Aorta (tissue), 5 donors: Measurements from ENCODE around the gene KRT1. TPM values are rescaled to one million over a fixed set of nuclear protein-coding genes. Genes with fewer than 3 reads are reported as not detected.

ENCODE experiments used
- ATAC-seq: fragments of 200-7000 bp; cut with Tn5 transposase; one replicate; pipeline ENCODE4 v1.9.1; 2022; ENCODE audit warnings: moderate library complexity; ENCODE audit not compliant: low FRiP score
- DNase-seq, 2 donors: peaks; one replicate each; pipeline ENCODE4 v3.0.0-alpha.2; 2020
- H3K27ac ChIP-seq, 2 donors: one replicate each; pipeline ENCODE4 v1.5.1; 2013; ENCODE audit warnings: low read length in 2 of 2, mild to moderate bottlenecking in 2 of 2, moderate library complexity in 2 of 2, control low read depth in 1 of 2, inconsistent platforms in 1 of 2, low read depth in 1 of 2
- H3K27me3 ChIP-seq, 2 donors: one replicate each; pipeline ENCODE4 v1.6.1; 2013; ENCODE audit warnings: control low read depth in 1 of 2, low read length in 1 of 2, mild to moderate bottlenecking in 1 of 2, moderate library complexity in 1 of 2; ENCODE audit not compliant: insufficient read depth in 2 of 2, control insufficient read depth in 1 of 2
- H3K36me3 ChIP-seq, 2 donors: one replicate each; pipeline ENCODE4 v1.6.1; 2013; ENCODE audit warnings: control low read depth in 1 of 2, low read length in 1 of 2, mild to moderate bottlenecking in 1 of 2; ENCODE audit not compliant: insufficient read depth in 2 of 2, control insufficient read depth in 1 of 2
- H3K4me1 ChIP-seq, 2 donors: one replicate each; pipeline ENCODE4 v1.6.1; 2013; ENCODE audit warnings: low read length in 2 of 2, control low read depth in 1 of 2, mild to moderate bottlenecking in 1 of 2, moderate library complexity in 1 of 2; ENCODE audit not compliant: insufficient read depth in 2 of 2, control insufficient read depth in 1 of 2
- H3K4me3 ChIP-seq, 2 donors: one replicate each; pipeline ENCODE4 v1.5.1; 2013; ENCODE audit warnings: low read length in 2 of 2, control low read depth in 1 of 2, mild to moderate bottlenecking in 1 of 2
- H3K9me3 ChIP-seq: one replicate; pipeline ENCODE4 v1.6.1; 2013; ENCODE audit warnings: mild to moderate bottlenecking, low read length; ENCODE audit not compliant: control insufficient read depth
- WGBS, 2 donors: extraction: QIAGEN DNeasy Blood & Tissue Kit; methylation state at CpG; one replicate each; pipeline ENCODE4 v1.1.7; 2013; 5-methylcytosine and 5-hydroxymethylcytosine counted together
- intact Hi-C, 2 donors: fragments of 100-400 bp; cut with DNase I; formaldehyde crosslinking; loops; one replicate each; pipeline versions ENCODE4 v1.14.2 to v1.15.0; 2022
- polyA plus RNA-seq, 2 donors: library from polyadenylated mRNA; stranded (reverse); fragments of 200-250 nt; gene quantifications; one replicate each; pipeline ENCODE4 v1.2.3, GENCODE V29; 2013
- total RNA-seq, 2 donors: library from RNA; stranded (reverse); fragmentation: NEBNext Ultra II Directional; extraction: Animal tissue kit (Norgen Biotek cat#: 25700); gene quantifications; one replicate each; pipeline ENCODE4 v1.2.1, GENCODE V29; 2021
- donor health status: healthy with polysubstance abuse.
- donor health status: Bipolar disorder and iron deficiency.
- donor health status: DM: no; HTN: no; CAD: no.
- donor health status: DM: no; HTN: no; CAD: no.
- donor health status: DM: yes; HTN: yes; CAD: no.

The KRT1 gene
- total and polyA plus RNA-seq, 4 donors: 0.51 TPM; not detected in 3

DNA sequence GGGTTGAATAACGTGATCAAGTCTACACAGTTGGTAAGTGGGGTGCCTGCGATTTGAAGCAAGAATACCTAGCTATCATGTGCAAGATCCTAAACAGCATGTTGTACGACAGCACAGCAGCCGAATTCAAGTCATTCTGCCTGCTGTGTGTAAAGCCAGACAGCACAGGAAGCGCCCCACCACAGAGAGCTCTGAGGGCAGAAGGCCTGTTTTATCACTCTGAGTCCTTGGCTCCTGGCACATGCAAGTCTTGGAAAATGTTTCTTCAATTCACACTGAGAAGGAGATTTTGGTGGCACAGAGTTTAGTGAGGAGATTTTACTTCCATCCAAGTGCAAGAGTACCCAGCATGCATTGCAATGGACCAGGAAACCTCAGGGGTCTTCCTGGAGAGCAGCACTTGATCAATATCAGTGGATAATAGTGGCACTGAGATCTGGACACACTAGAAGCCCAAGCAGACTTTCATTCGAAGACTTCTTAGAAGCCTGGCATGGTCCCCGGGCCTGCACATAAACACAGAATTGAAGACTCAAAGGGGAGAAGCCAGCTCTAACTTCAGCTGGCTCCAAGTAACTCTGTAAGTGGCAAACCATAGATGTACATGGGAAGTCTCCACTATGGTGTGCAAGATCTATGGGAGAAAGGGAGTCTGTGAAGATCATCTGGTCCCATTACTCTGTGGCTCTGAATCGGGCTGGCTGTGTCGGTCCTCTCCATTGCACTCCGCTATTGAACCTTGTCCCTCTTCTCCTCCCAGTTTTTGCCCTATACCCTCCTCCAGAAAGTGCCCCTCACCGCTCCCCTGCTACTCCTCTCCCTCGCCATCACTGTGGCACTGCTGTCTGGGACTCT is 1.5 kb upstream of the KRT1 start:
- Histone ChIP-seq H3K27ac (no peak overlapping the region), H3K36me3 (no peaks in the 10 kb centered on the region), H3K9me3 (no peaks in the 10 kb centered on the region), H3K4me3 (no peak overlapping the region), H3K27me3 (no peaks in the 10 kb centered on the region), H3K4me1 (no peaks in the 10 kb centered on the region)
- DNase-seq: no peak
- 65 to 83% methylated on average over 12 of the region's 12 CpGs for WGBS, 2 donors
- ATAC-seq: no peak
- intact Hi-C loops: no loop called here

DNA sequence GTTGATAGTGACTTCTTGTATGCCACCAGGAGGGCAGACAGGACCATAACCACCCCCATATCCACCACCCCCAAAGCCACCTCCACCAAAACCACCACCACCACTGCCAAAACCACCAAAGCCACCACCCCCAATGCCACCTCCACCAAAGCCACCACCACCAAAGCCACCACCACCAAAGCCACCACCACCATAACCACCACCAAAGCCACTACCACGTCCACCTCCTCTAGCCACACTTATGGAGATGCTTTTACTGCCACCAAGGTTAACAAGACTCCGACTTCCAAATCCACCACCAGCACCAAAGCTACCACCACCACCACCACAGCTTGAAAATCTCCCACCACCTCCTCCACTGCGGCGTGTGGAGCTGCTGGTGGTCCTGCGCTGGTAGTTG is 332 bp downstream of the KRT1 start:
- DNase-seq (no peak), ATAC-seq (no peak)
- Histone ChIP-seq H3K27me3 (no peaks in the 10 kb centered on the region), H3K27ac (no peak overlapping the region), H3K4me3 (no peak overlapping the region), H3K9me3 (no peaks in the 10 kb centered on the region), H3K4me1 (no peaks in the 10 kb centered on the region), H3K36me3 (no peaks in the 10 kb centered on the region)
- intact Hi-C loops: no loop called here
- 91 to 92% methylated on average over 5 of the region's 5 CpGs for WGBS, 2 donors

DNA sequence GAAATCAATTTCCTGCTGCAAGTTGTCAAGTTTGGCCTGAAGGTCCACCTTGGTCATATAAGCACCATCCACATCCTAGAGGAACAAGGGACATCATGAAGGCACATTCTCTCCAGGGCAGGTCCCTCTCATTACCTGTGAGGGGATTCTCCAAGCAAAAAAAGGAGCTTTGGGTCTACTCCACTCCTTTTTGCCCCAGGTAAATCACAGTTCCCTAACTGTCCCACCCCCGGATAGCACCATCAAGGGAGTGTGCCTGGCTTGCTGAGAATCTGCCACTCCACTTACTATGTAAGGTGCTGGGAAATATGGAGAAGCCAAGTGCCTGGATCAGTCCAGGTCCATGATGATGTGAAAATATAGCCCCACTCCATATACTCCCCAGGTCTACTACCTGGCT is 2.5 kb downstream of the KRT1 start:
- no peak overlapping the region for H3K4me3 ChIP-seq
- no peaks in the 10 kb centered on the region for H3K4me1 ChIP-seq
- no peaks in the 10 kb centered on the region for H3K36me3 ChIP-seq
- WGBS, 2 donors: 75 to 86% methylated on average over 1 of the region's 1 CpG
- DNase-seq: no peak
- H3K27me3 ChIP-seq: no peaks in the 10 kb centered on the region
- ATAC-seq: no peak
- H3K9me3 ChIP-seq: no peaks in the 10 kb centered on the region
- no peak overlapping the region for H3K27ac ChIP-seq
- intact Hi-C loops: no loop called here

DNA sequence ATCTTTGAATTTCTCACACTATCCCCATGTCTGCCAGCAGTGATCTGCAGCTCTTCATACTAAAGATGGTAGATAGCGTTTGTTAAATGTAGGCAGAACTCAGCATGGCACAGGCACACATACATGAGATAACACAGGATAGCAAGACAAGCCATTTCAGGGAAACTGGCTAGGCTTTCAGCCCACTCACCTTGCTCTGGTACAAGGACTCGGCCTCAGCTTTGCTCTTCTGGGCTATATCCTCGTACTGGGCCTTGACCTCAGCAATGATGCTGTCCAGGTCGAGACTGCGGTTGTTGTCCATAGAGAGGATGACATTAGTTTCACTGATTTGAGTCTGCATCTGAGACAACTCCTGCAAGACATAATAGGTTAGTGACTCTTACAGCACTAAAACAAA is 3.1 kb downstream of the KRT1 start:
- DNase-seq: no peak
- 86 to 90% methylated on average over 5 of the region's 5 CpGs for WGBS, 2 donors
- intact Hi-C loops: no loop called here

DNA sequence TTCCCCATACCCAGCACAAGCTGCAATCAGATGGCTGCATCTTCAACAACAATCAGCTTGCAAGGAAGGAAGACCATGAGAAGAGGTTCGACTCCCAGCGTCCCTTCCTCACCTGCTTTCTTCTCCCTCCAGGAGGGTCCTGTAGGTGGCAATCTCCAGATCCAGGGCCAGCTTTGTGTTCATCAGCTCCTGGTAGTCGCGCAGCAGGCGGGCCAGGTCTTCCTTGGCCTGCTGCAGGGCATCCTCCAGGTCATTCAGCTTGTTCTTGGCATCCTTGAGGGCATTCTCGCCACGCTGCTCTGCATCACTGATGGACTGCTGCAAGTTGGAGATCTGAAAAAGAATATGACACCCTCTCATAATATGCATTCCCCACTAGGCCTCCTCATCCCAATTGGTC is 4.0 kb downstream of the KRT1 start:
- Histone ChIP-seq H3K27me3 (no peaks in the 10 kb centered on the region), H3K9me3 (no peaks in the 10 kb centered on the region), H3K4me1 (no peaks in the 10 kb centered on the region), H3K27ac (no peak overlapping the region), H3K4me3 (no peak overlapping the region), H3K36me3 (no peaks in the 10 kb centered on the region)
- DNase-seq (no peak), ATAC-seq (no peak)
- WGBS, 2 donors: 94 to 96% methylated on average over 7 of the region's 7 CpGs
- intact Hi-C loops: no loop called here

More for the DNA sequence above, 3.1 kb downstream of the KRT1 start:
- Histone ChIP-seq H3K4me1 (no peaks in the 10 kb centered on the region), H3K27me3 (no peaks in the 10 kb centered on the region), H3K9me3 (no peaks in the 10 kb centered on the region), H3K27ac (no peak overlapping the region), H3K4me3 (no peak overlapping the region), H3K36me3 (no peaks in the 10 kb centered on the region)
- no peak for ATAC-seq

DNA sequence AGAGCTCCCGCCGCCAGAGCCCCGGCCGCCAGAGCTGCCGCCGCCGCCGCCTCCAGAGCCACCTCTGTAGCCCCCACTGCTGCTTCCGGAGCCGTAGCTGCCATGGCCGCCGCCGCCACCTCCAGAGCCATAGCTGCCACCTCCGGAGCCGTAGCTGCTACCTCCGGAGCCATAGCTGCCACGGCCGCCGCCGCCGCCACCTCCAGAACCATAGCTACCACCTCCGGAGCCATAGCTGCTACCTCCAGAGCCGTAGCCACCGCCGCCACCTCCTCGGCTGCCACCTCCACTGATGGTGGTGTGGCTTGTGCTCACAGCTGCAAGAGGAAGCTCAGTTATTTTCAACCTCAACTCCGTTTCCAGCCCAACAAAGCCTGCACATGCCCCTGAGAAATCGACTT is 4.9 kb downstream of the KRT1 start:
- intact Hi-C loops: no loop called here
- no peaks in the 10 kb centered on the region for H3K36me3 ChIP-seq
- no peak overlapping the region for H3K27ac ChIP-seq
- H3K9me3 ChIP-seq: no peaks in the 10 kb centered on the region
- DNase-seq (no peak), ATAC-seq (no peak)
- H3K4me3 ChIP-seq: no peak overlapping the region
- no peaks in the 10 kb centered on the region for H3K4me1 ChIP-seq
- peaks cover 0 to 2% of the 10 kb centered on the region in 2 donors for H3K27me3 ChIP-seq
- WGBS, 2 donors: 92 to 93% methylated on average over 18 to 28 of the region's 28 CpGs

DNA sequence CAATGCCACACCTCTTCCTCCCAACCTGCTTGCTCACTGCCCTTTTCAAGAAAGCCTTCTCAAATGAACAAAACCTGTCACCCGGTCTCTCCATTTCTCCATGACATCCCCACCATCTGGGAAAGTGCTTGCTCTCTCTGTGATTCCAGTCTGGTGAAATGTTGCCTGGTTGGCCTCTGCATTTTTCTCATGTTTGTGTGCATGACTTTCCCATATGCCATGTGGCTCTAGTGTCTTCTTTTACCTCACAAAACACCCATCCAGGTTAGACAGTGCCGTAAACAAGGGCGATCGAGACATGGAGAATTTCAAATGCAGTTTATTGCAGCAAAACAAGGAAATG is 5.8 kb downstream of the KRT1 start:
- H3K27me3 ChIP-seq: peaks cover 0 to 2% of the 10 kb centered on the region in 2 donors
- no peak overlapping the region for H3K4me3 ChIP-seq
- H3K9me3 ChIP-seq: no peaks in the 10 kb centered on the region
- H3K36me3 ChIP-seq: no peaks in the 10 kb centered on the region
- no peak overlapping the region for H3K27ac ChIP-seq
- 76 to 85% methylated on average over 4 of the region's 4 CpGs for WGBS, 2 donors
- H3K4me1 ChIP-seq: no peaks in the 10 kb centered on the region
- no peak for DNase-seq
- intact Hi-C loops: no loop called here
- no peak for ATAC-seq

DNA sequence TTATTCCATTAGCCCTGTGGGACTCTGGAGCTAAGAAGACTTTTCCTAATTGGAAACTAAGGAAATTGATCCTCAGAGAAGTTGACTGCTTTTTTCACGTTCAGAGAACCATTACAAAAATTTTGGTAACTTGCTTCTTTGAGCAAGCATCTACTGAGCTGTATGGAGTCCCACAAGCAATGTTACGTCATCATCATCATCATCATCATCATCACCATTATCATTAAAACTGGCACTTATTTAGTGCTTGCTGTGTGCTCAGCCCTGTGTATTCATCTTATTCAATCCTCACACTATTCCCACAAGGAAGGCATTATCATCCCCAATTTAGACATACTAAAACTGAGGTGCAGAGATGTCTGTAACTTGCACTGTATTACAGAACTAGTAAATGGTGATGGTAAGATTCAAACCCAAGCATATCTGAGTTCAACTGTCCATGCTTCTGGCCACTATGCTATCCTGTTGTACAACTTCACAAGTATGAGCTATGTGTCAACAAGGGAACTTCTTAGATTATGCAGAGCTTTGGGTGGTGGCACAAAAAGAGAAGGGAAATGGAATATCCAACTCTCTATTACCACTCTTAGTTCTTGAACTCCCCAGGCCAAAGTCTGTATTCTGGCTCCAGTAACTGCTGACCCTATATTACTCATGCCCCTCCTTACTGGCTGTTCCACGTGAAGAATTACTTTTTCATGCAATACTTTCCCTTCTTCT is 6.3 kb downstream of the KRT1 start:
- intact Hi-C loops: no loop called here
- DNase-seq (no peak), ATAC-seq (no peak)
- no peak overlapping the region for H3K27ac ChIP-seq
- no peaks in the 10 kb centered on the region for H3K9me3 ChIP-seq
- H3K4me3 ChIP-seq: no peak overlapping the region
- 70 to 78% methylated on average over 3 of the region's 3 CpGs for WGBS, 2 donors
- no peaks in the 10 kb centered on the region for H3K36me3 ChIP-seq
- no peaks in the 10 kb centered on the region for H3K4me1 ChIP-seq
- peaks cover 0 to 3% of the 10 kb centered on the region in 2 donors for H3K27me3 ChIP-seq

DNA sequence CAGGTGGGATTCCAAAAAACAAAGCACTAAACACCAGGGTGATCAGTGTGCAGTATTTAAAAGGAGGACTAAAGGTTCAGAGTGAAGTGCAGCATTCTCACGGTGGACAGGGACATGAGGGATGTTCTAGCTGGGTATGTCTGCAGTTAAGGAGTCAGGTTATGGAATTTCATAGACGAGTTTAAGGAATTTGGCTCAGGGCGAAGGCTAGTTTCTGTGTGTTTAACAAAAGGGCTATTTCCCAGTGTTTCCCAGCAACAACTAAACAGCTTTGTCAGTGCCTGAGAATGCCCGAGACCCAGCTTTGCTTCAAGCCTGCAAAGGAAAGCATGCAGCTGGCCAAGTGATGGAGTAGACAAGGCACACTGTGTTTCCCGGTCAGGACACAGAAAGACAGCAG is 7.0 kb downstream of the KRT1 start:
- H3K4me3 ChIP-seq: no peak overlapping the region
- H3K9me3 ChIP-seq: no peaks in the 10 kb centered on the region
- 26 to 31% methylated on average over 5 of the region's 5 CpGs for WGBS, 2 donors
- H3K27ac ChIP-seq: no peak overlapping the region
- no peak for ATAC-seq
- intact Hi-C loops: no loop called here
- H3K36me3 ChIP-seq: no peaks in the 10 kb centered on the region
- DNase-seq: no peak
- H3K4me1 ChIP-seq: no peaks in the 10 kb centered on the region
- peaks cover 0 to 3% of the 10 kb centered on the region in 2 donors for H3K27me3 ChIP-seq
